ENCODE measurements around the gene CALML4.
"Not testable (repeated sequence)": the region's sequence is repeated elsewhere in the genome, so short reads cannot be mapped to it uniquely, and the experiment has no call there.

CALML4 gene

DNA sequence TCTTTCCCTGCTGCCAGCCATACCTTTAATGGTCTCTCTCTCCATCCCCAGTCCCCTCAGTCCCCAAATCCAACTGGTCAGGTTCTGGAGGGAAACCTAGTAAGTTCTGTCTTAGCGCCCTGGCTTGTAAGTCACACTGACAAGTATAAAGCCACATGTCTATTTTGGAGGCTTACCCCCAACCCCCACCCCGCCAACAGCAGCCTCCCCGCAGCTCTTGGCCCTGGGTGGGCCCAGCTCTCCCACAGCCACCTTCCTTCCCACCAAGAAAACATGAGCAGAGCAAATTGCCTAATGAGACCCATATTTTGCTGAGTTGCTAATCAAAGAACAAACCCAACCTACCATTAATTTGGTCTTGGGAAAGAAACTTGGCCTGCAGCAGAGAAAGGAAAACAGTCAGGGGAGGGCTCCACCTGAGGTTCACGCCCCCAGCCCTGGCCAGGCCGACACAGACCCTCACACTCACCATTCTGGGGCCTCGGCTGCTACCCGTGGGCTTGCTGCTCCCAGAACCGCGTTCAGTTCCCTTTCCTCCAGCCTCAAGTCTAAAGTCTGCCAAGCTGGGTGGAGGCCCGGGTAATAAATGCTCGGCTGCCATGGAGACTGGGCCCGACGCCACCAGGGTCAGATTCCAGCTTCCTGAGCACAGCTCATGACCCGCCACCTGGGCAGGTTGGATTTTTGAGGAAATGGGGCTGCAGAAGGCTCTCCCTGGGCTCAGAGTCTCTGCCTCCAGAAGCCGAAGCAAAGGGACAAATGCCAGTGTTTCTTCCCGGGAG, at the start of gene CALML4:
CALML4 (minus strand) TSS at position 557 of the 782 bp plus-strand sequence; CDS start at position 472, 85 bp downstream.
- peak; percentile 99 for DNase-seq (ENCODE audit: low spot score)

- DNase-seq (ENCODE audit: low spot score), result peak; percentile 78
Measured at GRCh38 chr15:68252925-68253534, 47.9 kb upstream of the CALML4 start.

DNA sequence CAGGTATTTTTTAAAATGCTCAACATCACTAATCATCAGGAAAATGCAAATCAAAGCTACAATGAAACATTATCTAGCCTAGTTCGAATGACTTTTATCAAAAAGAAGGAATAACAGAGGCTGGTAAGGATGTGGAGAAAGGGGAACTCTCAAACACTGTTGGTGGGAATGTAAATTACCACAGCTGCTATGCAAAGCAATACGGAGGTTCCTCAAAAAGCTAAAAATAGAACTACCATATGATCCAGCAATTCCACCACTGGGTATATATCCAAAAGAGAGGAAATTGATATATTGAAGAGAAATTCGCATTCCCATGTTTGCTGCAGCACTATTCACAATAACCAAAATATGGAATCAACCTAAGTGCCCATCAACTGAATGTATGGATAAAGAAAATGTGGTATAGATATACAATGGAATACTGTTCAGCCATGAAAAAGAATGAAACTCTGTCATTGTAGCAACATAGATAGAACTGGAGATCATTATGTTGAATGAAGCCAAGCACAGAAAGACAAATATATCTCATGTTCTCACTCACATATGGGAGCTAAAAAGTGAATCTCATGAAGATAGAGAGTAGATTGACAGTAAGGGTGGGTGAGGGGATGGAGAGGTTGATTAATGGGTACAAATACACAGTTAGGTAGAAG, 44.1 kb upstream of the CALML4 start:
- no peak for DNase-seq (ENCODE audit: low spot score)

GRCh38 chr15:68244235-68244634, 39.1 kb upstream of the CALML4 start:
- DNase-seq (ENCODE audit: low spot score), result no peak

GRCh38 chr15:68241088-68241935, 36.2 kb upstream of the CALML4 start:
- no peak for DNase-seq (ENCODE audit: low spot score)

DNA sequence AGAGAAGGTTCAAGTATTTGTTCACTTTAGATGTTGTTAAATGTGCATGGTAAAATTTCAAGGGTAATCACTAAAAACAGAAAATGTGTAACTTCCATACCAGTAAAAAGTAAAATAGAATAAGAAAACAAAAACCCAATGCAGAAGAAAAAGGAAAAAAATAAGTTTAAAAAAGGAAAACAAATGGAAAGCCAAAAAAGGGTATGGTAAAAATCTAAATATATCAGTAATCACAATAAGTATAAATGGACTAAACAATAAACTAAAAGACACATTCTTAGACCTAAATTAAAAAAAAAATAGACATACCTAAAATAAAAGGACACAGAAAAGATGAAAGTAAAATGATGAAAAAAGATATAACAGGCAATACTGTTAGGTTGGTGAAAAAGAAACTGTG, 33.9 kb upstream of the CALML4 start:
- no peak for DNase-seq (ENCODE audit: low spot score)

DNA sequence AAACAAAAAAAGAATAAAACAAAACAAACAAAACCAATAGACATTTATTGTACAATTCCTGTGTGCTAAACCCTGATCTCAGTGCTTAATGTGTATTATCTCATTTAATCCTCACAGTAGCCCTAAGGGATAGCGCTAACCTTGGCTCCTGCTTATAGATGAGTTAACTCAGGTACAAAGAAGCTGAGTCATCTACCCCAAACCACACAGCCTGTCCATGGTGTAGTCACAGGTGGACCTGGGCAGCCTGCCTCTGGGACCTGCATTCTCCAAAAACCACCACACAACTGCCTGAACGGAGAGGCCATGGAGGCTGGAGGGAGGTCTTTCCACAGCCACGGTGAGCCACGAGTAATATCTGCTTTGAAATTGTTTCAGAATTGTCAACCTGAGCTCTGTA, 29.9 kb upstream of the CALML4 start:
- no peak for DNase-seq (ENCODE audit: low spot score)

DNA sequence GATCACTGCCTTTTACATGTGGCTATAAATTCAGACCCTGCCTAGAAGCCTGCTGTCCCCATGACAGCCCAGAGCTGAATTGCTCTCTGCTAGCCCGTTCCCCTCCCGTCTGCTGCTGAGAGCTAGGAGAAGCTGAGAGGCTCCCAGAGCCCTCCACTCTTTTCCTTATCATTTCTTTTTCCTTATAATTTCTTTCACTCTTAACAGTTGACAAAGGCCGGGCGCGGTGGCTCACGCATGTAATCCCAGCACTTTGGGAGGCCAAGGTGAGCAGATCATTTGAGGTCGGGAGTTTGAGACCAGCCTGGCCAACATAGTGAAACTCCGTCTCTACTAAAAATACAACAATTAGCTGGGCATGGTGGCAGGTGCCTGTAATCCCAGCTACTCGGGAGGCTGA, 29.4 kb upstream of the CALML4 start:
- DNase-seq (ENCODE audit: low spot score), result not testable (repeated sequence)

DNA sequence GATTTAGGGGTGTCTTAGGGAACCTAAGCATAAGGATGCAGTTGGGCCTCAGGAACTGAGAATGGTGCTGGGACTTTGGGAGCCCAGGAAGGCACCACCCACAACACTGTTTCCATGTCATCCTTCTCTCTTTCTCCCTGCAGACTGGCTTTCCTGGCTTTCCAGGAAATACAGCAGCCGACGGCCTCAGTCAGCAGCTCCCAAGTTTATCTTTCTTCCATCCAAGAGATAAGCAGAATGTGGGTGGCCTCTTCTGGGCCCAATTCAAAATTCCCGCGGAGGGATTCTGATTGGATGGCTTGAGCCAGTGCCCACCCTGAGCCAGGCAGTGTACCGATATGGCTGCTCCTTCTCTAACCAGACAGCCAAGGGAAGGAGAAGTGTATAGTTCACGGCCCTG, 28.9 kb upstream of the CALML4 start:
- no peak for DNase-seq (ENCODE audit: low spot score)

- no peak for DNase-seq (ENCODE audit: low spot score)
Measured at GRCh38 chr15:68232937-68233336, 27.8 kb upstream of the CALML4 start.

DNA sequence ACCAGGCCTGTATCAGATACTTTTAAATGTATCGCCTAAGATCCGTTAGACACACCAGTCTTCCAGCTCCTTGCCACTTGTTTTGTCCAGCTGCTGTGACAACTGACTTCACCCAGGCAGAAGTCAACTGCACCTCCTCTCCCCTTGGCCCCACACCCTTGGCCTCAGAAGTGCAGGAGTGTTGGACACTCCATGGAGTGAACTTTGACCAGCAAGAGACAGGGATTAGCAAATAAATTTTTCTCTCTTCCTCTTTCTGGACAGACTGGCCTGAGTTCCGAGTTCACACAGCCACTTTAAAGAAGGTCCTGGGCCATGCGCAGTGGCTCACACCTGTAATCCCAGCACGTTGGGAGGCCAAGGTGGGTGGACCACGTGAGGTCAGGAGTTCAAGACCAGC, 27.3 kb upstream of the CALML4 start:
- peak; percentile 67 for DNase-seq (ENCODE audit: low spot score)

- DNase-seq (ENCODE audit: low spot score), result no peak
Measured at GRCh38 chr15:68231102-68231818, 26.1 kb upstream of the CALML4 start.

DNA sequence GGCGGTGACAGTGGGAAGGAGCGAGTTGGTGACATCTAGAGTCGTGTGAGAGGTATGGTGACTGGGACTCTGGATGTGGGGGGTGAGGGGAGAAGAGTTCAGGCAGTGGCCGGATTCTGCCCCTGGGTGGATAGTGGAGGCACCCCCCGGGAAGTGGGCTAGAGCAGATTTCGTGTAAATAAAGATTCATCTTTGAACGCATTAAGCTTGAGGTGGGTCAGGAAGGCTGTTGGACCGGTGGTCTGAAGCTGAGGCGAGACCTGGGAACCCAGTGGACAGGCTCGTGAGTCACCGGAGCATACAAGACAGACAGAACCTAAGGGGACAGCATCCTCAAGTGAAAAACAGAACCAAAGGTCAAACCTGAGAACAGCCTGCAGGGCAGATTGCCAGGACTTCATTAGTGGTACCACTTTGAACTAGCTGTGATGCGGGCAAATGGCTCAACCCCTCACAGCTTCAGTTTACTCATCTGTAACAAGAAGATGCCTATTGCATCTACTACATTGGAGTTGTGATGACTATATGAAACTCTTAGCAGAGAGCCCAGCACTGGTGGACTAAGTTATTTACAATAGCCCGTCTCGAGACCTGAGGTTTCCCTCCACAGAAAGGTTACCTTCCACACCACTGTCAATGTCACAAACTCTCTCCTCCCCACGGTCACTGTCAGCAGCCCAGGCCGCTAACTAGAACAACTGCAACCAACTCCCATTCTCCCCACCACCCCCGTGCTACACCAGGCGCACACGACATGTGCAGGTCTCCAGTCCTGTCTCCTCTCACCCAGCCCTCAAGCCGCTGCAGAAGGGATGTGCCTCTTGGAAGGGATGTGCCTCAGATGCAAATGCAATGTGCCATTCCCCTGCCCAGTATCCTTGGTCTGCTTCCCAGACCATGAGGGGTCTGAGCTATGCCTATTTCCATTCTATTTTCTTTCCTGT, 25.3 kb upstream of the CALML4 start:
- DNase-seq (ENCODE audit: low spot score), result no peak

GRCh38 chr15:68229386-68230156, 24.4 kb upstream of the CALML4 start, which contains the start of gene CLN6:
TSS of gene CLN6 (minus strand) at chr15:68229728. CDS start at chr15:68229584, 144 bp downstream.
- DNase-seq (ENCODE audit: low spot score), result peak; percentile 93

- DNase-seq (ENCODE audit: low spot score), result no peak
Measured at GRCh38 chr15:68228971-68229385, 23.8 kb upstream of the CALML4 start.

DNA sequence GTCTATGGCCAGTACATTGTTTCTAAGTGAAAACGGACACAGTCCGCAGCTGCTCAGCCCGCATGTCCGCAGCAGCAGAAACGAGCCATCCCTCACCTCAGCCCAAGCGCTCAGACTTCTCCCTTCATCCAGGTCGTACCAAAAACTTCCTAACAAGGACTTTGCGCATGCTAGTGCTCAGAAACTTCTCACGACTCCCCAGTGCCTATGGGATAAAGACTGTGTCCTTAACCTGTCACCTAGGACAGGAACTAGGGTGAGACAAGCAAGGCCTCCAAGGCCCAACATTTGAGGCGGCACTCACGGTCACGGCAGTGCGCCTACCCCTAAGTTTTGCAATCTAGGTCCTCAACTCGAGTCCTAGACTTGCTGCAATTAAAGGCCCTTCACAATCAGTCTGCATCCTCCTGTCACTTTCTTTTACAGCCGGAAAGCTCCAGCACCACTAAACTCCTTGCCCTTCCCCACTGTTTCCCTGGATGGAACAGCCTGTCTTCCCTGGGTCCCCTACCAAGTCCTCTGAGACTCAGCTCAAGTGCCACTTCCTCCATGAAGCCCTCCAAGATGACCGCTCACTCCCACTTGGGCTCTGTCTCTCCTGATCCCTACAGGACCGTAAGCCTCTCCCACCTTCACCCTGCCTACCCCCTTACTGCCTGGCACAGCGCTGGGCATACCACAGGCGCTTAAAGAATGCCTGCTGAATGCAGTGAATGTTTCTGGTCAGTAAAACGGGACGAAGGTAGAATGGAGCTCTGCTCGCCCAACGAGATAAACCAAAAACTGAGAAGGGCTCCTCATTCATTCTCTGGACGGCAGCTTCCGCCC, 23.2 kb upstream of the CALML4 start:
- no peak for DNase-seq (ENCODE audit: low spot score)

GRCh38 chr15:68227643-68228142, 22.6 kb upstream of the CALML4 start:
- DNase-seq (ENCODE audit: low spot score), result no peak

DNA sequence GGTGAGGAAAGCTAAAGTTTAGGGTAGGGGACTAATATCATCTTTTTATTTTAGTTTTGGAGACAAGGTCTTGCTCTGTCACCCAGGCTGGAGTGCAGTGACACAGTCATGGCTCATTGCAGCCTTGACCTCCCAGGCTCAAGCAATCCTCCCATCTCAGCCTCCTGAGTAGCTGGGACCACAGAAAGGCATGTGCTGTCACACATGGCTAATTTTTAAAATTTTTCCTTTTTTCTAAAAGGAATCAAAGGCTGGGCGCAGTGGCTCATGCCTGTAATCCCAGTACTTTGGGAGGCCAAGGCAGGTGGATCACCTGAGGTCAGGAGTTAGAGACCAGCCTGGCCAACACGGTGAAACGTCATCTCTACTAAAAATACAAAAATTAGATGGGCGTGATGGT, 20.3 kb upstream of the CALML4 start:
- DNase-seq (ENCODE audit: low spot score), result not testable (repeated sequence)
